Astrocyte of the cerebellum (primary cell): Measurements from ENCODE around the gene LSG1.

Source experiments
- DNase-seq: peaks from one replicate; pipeline ENCODE4 v3.0.0-alpha.2; 2011; ENCODE audit warnings: low read depth
- H3K4me3 ChIP-seq: 2 replicates; pipeline ENCODE4 v1.5.1; 2011; ENCODE audit warnings: mild to moderate bottlenecking, low read depth, low read length, moderate library complexity
- CTCF ChIP-seq: IDR thresholded peaks from 2 replicates; pipeline ENCODE4 v1.5.1; 2012; ENCODE audit warnings: low read length, low read depth, moderate library complexity, mild to moderate bottlenecking; ENCODE audit errors: missing control alignments
- in situ Hi-C: cut with HindIII; loops from 2 replicates; pipeline ENCODE4 v1.10.0; 2017; ENCODE audit warnings: low sequenced_read_pairs

LSG1 gene

GRCh38 chr3:194675081-194675640, 3.2 kb upstream of the LSG1 start:
- TF ChIP-seq CTCF: no peak
- H3K4me3 ChIP-seq: no peak overlapping the region
- DNase-seq: no peak
- in situ Hi-C loops: no loop called here

DNA sequence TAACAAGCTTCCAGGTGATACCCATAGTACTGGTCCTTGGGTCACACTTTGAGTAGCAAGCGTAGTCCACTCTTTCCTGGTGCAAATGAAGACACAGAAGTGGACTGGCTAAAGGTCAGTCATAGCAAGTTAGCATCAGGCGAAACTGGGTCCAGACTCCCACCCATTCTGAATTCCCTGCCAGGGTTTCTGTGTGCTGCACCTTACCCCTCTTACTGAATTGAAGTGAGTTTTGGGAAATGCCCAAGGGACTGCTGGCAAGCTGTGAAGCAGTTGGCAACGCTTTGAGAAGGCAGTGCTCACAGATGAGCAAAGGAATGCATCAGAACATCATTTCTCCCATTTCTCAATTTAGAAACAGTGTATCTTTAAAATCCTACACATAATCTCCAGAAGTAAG, 1.8 kb upstream of the LSG1 start:
- no peak overlapping the region for H3K4me3 ChIP-seq
- no peak for TF ChIP-seq CTCF
- DNase-seq: no peak
- in situ Hi-C loops: loop anchor here (5.0 kb wide), 1 partner anchor 439 kb away; no protein-coding TSS in a partner anchor

DNA sequence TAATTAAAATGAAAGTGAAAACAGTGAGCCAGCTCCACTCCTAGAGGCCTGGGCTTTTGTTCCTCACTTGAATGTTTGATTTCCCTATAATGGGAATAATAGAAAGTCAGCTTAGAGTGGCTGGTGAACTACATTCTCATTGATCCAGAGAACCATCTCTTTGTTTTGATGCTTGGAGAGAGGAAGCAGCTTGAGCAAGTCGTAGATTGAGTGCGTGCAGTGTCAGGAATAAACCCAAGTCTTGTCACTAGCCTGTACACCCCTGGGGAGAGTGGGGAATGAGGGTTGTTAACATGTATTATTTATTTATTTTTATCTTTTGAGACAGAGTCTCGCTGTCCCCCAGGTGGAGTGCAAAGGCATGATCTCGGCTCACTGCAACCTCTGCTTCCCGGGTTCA, 885 bp upstream of the LSG1 start:
- no peak for TF ChIP-seq CTCF
- DNase-seq: no peak
- peak overlapping the region; percentile 87 for H3K4me3 ChIP-seq
- in situ Hi-C loops: loop anchor here (5.0 kb wide), 1 partner anchor 439 kb away; no protein-coding TSS in a partner anchor

- H3K4me3 ChIP-seq: peak overlapping the region; percentile 87
- no peak for DNase-seq
- peak; percentile 61 for TF ChIP-seq CTCF
- in situ Hi-C loops: loop anchor here (5.0 kb wide), 1 partner anchor 441 kb away; no protein-coding TSS in a partner anchor
Observed at GRCh38 chr3:194671511-194671899, 486 bp downstream of the LSG1 start.

DNA sequence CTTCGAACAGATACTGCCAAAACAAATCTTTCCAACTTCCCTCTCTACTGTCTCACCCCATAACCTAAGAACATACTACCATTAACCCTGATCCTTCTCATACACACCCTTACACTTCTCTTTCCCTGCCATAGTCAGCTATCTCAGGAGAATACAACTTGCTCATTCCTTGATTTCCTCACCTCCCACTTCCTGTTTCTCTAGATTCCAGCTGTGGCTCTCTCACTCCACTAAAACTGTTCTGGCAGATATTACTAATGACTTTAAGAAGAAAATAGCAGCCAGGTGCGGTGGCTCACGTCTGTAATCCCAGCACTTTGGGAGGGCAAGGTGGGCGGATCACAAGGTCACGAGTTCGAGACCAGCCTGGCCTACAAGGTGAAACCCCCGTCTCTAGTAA, 4.6 kb downstream of the LSG1 start:
- no peak for TF ChIP-seq CTCF
- no peak for DNase-seq
- in situ Hi-C loops: no loop called here
- no peak overlapping the region for H3K4me3 ChIP-seq

DNA sequence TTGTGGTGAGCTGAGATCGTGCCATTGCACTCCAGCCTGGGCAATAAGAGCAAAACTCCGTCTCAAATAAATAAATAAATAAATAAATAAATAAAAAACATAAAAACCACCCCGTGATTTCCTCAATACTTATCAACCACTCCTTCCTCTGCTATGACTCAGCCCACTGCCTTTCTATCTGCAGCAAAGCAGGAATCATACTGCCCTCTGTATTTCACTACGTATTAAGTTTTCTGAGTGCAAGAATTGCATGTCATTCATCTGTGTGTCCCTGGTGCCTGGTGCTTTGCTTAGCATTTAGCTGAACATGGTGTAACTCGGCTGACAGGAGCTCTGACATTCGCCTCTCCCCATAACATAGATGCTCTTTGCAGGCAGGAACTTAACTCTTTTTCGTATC, 7.1 kb downstream of the LSG1 start:
- no peak overlapping the region for H3K4me3 ChIP-seq
- no peak for DNase-seq
- no peak for TF ChIP-seq CTCF
- in situ Hi-C loops: no loop called here
